Neural cell (in vitro differentiated cells): ENCODE measurements around the gene PUSL1. TPM values are rescaled to one million over a fixed set of nuclear protein-coding genes. Genes with fewer than 3 reads are reported as not detected.

Experiments used
- H2AFZ ChIP-seq: fragments of 200-600, 300-800 bp; sonication (generic), shearing (Covaris generic); 2 replicates; pipeline ENCODE4 v1.6.0; 2014; ENCODE audit warnings: low read depth, mild to moderate bottlenecking, antibody characterized with exemption, low read length, moderate library complexity
- H3F3A ChIP-seq: fragments of 200-600 bp; shearing (Covaris generic); 2 replicates; pipeline ENCODE4 v1.6.1; 2016; ENCODE audit warnings: mild to moderate bottlenecking, moderate library complexity, mixed read lengths, antibody characterized with exemption, low read length; ENCODE audit not compliant: insufficient read depth, poor library complexity, severe bottlenecking
- H3K27ac ChIP-seq: fragments of 200-600, 300-800 bp; sonication (generic), shearing (Covaris generic); 2 replicates; pipeline ENCODE4 v1.5.1; 2014; ENCODE audit warnings: mild to moderate bottlenecking, low read length, moderate library complexity
- H3K27me3 ChIP-seq: fragments of 300-800, 200-600 bp; sonication (generic), shearing (Covaris generic); 2 replicates; pipeline ENCODE4 v1.6.0; 2014; ENCODE audit warnings: mild to moderate bottlenecking, low read depth, low read length, moderate library complexity; ENCODE audit not compliant: insufficient read depth
- H3K36me3 ChIP-seq: fragments of 300-800, 200-600 bp; sonication (generic), shearing (Covaris generic); 2 replicates; pipeline ENCODE4 v1.5.1; 2014; ENCODE audit warnings: mild to moderate bottlenecking, antibody characterized with exemption, low read length, moderate library complexity; ENCODE audit not compliant: insufficient read depth
- H3K4me2 ChIP-seq: fragments of 300-800, 200-600 bp; sonication (generic), shearing (Covaris generic); 2 replicates; pipeline ENCODE4 v1.6.0; 2014; ENCODE audit warnings: mild to moderate bottlenecking, low read length
- H3K4me3 ChIP-seq: fragments of 300-800, 200-600 bp; sonication (generic), shearing (Covaris generic); 2 replicates; pipeline ENCODE4 v1.5.1; 2014; ENCODE audit warnings: mild to moderate bottlenecking, low read length, moderate library complexity
- H3K79me2 ChIP-seq: fragments of 200-600 bp; shearing (Covaris generic); replicated peaks from 2 replicates; pipeline ENCODE4 v1.6.0; 2014; ENCODE audit warnings: mild to moderate bottlenecking, low read length, moderate library complexity; ENCODE audit not compliant: insufficient read depth
- H3K9ac ChIP-seq: fragments of 300-800, 200-600 bp; sonication (generic), shearing (Covaris generic); 2 replicates; pipeline ENCODE4 v1.6.1; 2016; ENCODE audit warnings: mild to moderate bottlenecking, low read length, mixed read lengths
- H3K9me2 ChIP-seq: fragments of 200-600 bp; shearing (Covaris generic); 2 replicates; pipeline ENCODE4 v1.6.1; 2016; ENCODE audit warnings: mild to moderate bottlenecking, low read length, mixed read lengths; ENCODE audit not compliant: insufficient read depth
- H3K9me3 ChIP-seq: fragments of 200-600, 300-800 bp; sonication (generic), shearing (Covaris generic); 2 replicates; pipeline ENCODE4 v1.6.1; 2016; ENCODE audit warnings: mild to moderate bottlenecking, mixed run types, low read length, moderate library complexity, mixed read lengths
- H4K20me1 ChIP-seq: fragments of 200-600 bp; shearing (Covaris generic); 2 replicates; pipeline ENCODE4 v1.6.1; 2016; ENCODE audit warnings: mild to moderate bottlenecking, mixed run types; ENCODE audit not compliant: insufficient read depth
- CTCF ChIP-seq: fragments of 450-650 bp; IDR thresholded peaks from 2 replicates; pipeline ENCODE4 v1.5.1; 2014; ENCODE audit warnings: antibody characterized with exemption, mild to moderate bottlenecking, moderate library complexity; ENCODE audit not compliant: poor library complexity, severe bottlenecking
- EP300 ChIP-seq: fragments of 450-650 bp; conservative IDR thresholded peaks from 2 replicates; pipeline ENCODE4 v1.6.1; 2014; ENCODE audit warnings: antibody characterized with exemption, mild to moderate bottlenecking, moderate library complexity; ENCODE audit not compliant: poor library complexity, severe bottlenecking
- EZH2 ChIP-seq: fragments of 200-600, 300-800 bp; shearing (Covaris generic), sonication (generic); IDR thresholded peaks from 2 replicates; pipeline ENCODE4 v1.6.1; 2014; ENCODE audit warnings: antibody characterized with exemption, low read length, borderline replicate concordance, mild to moderate bottlenecking; ENCODE audit not compliant: insufficient read depth, poor library complexity, severe bottlenecking
- MXI1 ChIP-seq: fragments of 450-650 bp; conservative IDR thresholded peaks from 2 replicates; pipeline ENCODE4 v1.6.1; 2014; ENCODE audit warnings: antibody characterized with exemption, mild to moderate bottlenecking; ENCODE audit not compliant: poor library complexity, severe bottlenecking
- POLR2AphosphoS5 ChIP-seq: IDR thresholded peaks from 2 replicates; pipeline ENCODE4 v1.6.1; 2012
- RAD21 ChIP-seq: fragments of 450-650 bp; conservative IDR thresholded peaks from 2 replicates; pipeline ENCODE4 v1.6.1; 2014; ENCODE audit warnings: antibody characterized with exemption, mild to moderate bottlenecking, moderate library complexity
- SMC3 ChIP-seq: fragments of 450-650 bp; conservative IDR thresholded peaks from 2 replicates; pipeline ENCODE4 v1.6.1; 2014; ENCODE audit warnings: antibody characterized with exemption, mild to moderate bottlenecking, moderate library complexity; ENCODE audit not compliant: poor library complexity
- TAF1 ChIP-seq: IDR thresholded peaks from 2 replicates; pipeline ENCODE4 v1.6.1; 2012; ENCODE audit warnings: low read depth
- polyA plus RNA-seq: library from polyadenylated mRNA; depleted of rRNA; stranded (reverse); fragments of >200 nt; gene quantifications from 2 replicates; pipeline ENCODE4 v1.2.3, GENCODE V29; 2014
- small RNA-seq, 3 experiments: library from RNA; depleted of rRNA; stranded (forward); fragments of <200 nt; gene quantifications; one replicate each; pipeline ENCODE3, GENCODE V24; 2012

The PUSL1 gene
- polyA plus RNA-seq, 1 donor from 2014 or later = 25.0 TPM

- no peaks in the 10 kb centered on the region for H4K20me1 ChIP-seq
- no peaks in the 10 kb centered on the region for H3K9me2 ChIP-seq
- peaks cover 4% of the 10 kb centered on the region for H3K27me3 ChIP-seq
- H3K27ac ChIP-seq = no peak overlapping the region
- H3K4me3 ChIP-seq = no peak overlapping the region
- no peaks in the 10 kb centered on the region for H3K36me3 ChIP-seq
- H3K9ac ChIP-seq = no peak overlapping the region
- H3K9me3 ChIP-seq = no peaks in the 10 kb centered on the region
- no peak overlapping the region for H2AFZ ChIP-seq
- no peaks in the 10 kb centered on the region for H3F3A ChIP-seq
- no peak overlapping the region for H3K4me2 ChIP-seq
- no peaks in the 10 kb centered on the region for H3K79me2 ChIP-seq
- TF ChIP-seq CTCF (no peak), SMC3 (no peak), EZH2 (no peak), POLR2AphosphoS5 (no peak), TAF1 (no peak), MXI1 (no peak)
These were observed 51.5 kb downstream of the PUSL1 start for GRCh38 chr1:1359664-1360468.

- Histone ChIP-seq H3K79me2 (no peaks in the 10 kb centered on the region), H3K9me3 (no peaks in the 10 kb centered on the region), H3K9me2 (no peaks in the 10 kb centered on the region), H4K20me1 (no peaks in the 10 kb centered on the region), H3K4me3 (no peak overlapping the region), H3K27ac (no peak overlapping the region), H3K9ac (no peak overlapping the region), H3F3A (no peaks in the 10 kb centered on the region), H3K36me3 (no peaks in the 10 kb centered on the region), H2AFZ (no peak overlapping the region), H3K4me2 (no peak overlapping the region), H3K27me3 (no peaks in the 10 kb centered on the region)
- TF ChIP-seq EP300 (no peak), RAD21 (no peak), SMC3 (no peak)
These were observed 52.2 kb downstream of the PUSL1 start for GRCh38 chr1:1360506-1361169.

Small RNA genes within 50 kb of the gene (small RNA-seq; reads per million reads assigned to genes)
- gene MIR6726 = 0 to 5.5 (median 3.2) reads per million in 3 experiments

Other genes starting within 250 kb of the PUSL1 start
- not detected in 2 replicates for gene RNF223, start 234.3 kb upstream of the PUSL1 start, polyA plus RNA-seq
- gene C1orf159, start 192.5 kb upstream of the PUSL1 start, polyA plus RNA-seq = 31.5 and 52.6 TPM in 2 replicates
- not detected in 2 replicates for gene TTLL10, start 134.7 kb upstream of the PUSL1 start, polyA plus RNA-seq
- not detected in 2 replicates for gene TNFRSF18, start 102.0 kb upstream of the PUSL1 start, polyA plus RNA-seq
- gene TNFRSF4, start 94.4 kb upstream of the PUSL1 start, polyA plus RNA-seq = 0.66 TPM in 1 of 2 replicates, not detected in the other
- gene SDF4, start 76.6 kb upstream of the PUSL1 start, polyA plus RNA-seq = 91.2 and 114 TPM in 2 replicates
- gene B3GALT6, start 76.4 kb upstream of the PUSL1 start, polyA plus RNA-seq = 46.5 and 52.6 TPM in 2 replicates
- 0.74 TPM in 1 of 2 replicates, not detected in the other for gene C1QTNF12, start 61.9 kb upstream of the PUSL1 start, polyA plus RNA-seq
- 76.5 and 79.7 TPM in 2 replicates for gene UBE2J2, start 34.7 kb upstream of the PUSL1 start, polyA plus RNA-seq
- 9.8 and 16.0 TPM in 2 replicates for gene SCNN1D, start 28.2 kb upstream of the PUSL1 start, polyA plus RNA-seq
- 186 and 230 TPM in 2 replicates for gene ACAP3, start 667 bp upstream of the PUSL1 start, polyA plus RNA-seq
- 131 and 132 TPM in 2 replicates for gene INTS11, start 16.1 kb downstream of the PUSL1 start, polyA plus RNA-seq
- gene CPTP, start 16.2 kb downstream of the PUSL1 start, polyA plus RNA-seq = 9.9 and 13.3 TPM in 2 replicates
- 1.0 and 1.2 TPM in 2 replicates for gene TAS1R3, start 22.7 kb downstream of the PUSL1 start, polyA plus RNA-seq
- 100 and 102 TPM in 2 replicates for gene DVL1, start 40.8 kb downstream of the PUSL1 start, polyA plus RNA-seq
- gene MXRA8, start 50.0 kb downstream of the PUSL1 start, polyA plus RNA-seq = 0.92 and 1.7 TPM in 2 replicates
- 104 and 119 TPM in 2 replicates for gene AURKAIP1, start 66.6 kb downstream of the PUSL1 start, polyA plus RNA-seq
- 696 and 734 TPM in 2 replicates for gene CCNL2, start 90.7 kb downstream of the PUSL1 start, polyA plus RNA-seq
- gene MRPL20, start 98.7 kb downstream of the PUSL1 start, polyA plus RNA-seq = 168 and 204 TPM in 2 replicates
- gene ANKRD65, start 112.7 kb downstream of the PUSL1 start, polyA plus RNA-seq = 0.28 TPM in 1 of 2 replicates, not detected in the other
- gene VWA1, start 127.1 kb downstream of the PUSL1 start, polyA plus RNA-seq = 0.88 and 1.4 TPM in 2 replicates
- not detected in 2 replicates for gene ATAD3C, start 141.1 kb downstream of the PUSL1 start, polyA plus RNA-seq
- 51.3 and 57.2 TPM in 2 replicates for gene ATAD3B, start 163.2 kb downstream of the PUSL1 start, polyA plus RNA-seq
- 30.3 and 42.7 TPM in 2 replicates for gene ATAD3A, start 203.6 kb downstream of the PUSL1 start, polyA plus RNA-seq
- gene TMEM240, start 232.0 kb downstream of the PUSL1 start, polyA plus RNA-seq = 46.7 and 52.1 TPM in 2 replicates